GM18858 (cell line): ENCODE data around the gene ZSCAN10.
A peak's percentile ranks its signal among the peaks of the same experiment; 100 is the strongest.

Source experiments
- ATAC-seq: cut with Tn5 transposase; IDR thresholded peaks from one replicate; pipeline ENCODE4 v1.9.1; 2021; ENCODE audit not compliant: unreplicated experiment

The ZSCAN10 gene

GRCh38 chr16:3112058-3112880 is 13.2 kb upstream of the ZSCAN10 start, which contains the start of gene ZNF205:
Gene ZNF205, plus strand, starts transcription at chr16:3112586. Its CDS starts 845 bp downstream, at chr16:3113431.
- ATAC-seq: no peak

- peak; percentile 55 for ATAC-seq
Measured at GRCh38 chr16:3106205-3106928, 7.3 kb upstream of the ZSCAN10 start.

- ATAC-seq: no peak
Measured at GRCh38 chr16:3101841-3102470, 2.9 kb upstream of the ZSCAN10 start.

- ATAC-seq: no peak
Measured at GRCh38 chr16:3101018-3101840, 2.1 kb upstream of the ZSCAN10 start.

- no peak for ATAC-seq
Measured at GRCh38 chr16:3099732-3100499, 822 bp upstream of the ZSCAN10 start.

GRCh38 chr16:3099395-3099731 is 269 bp upstream of the ZSCAN10 start:
- no peak for ATAC-seq

- ATAC-seq: no peak
Measured at GRCh38 chr16:3097266-3097665, 1.8 kb downstream of the ZSCAN10 start.

GRCh38 chr16:3096362-3096761 is 2.7 kb downstream of the ZSCAN10 start:
- no peak for ATAC-seq

GRCh38 chr16:3095869-3096268 is 3.2 kb downstream of the ZSCAN10 start:
- ATAC-seq: peak; percentile 45

GRCh38 chr16:3094289-3095027 is 4.6 kb downstream of the ZSCAN10 start:
- no peak for ATAC-seq

- ATAC-seq: no peak
Measured at GRCh38 chr16:3092501-3092941, 6.6 kb downstream of the ZSCAN10 start.

GRCh38 chr16:3091551-3091950 is 7.5 kb downstream of the ZSCAN10 start:
- ATAC-seq: no peak

GRCh38 chr16:3089717-3090592 is 9.1 kb downstream of the ZSCAN10 start:
- no peak for ATAC-seq

- ATAC-seq: no peak
Measured at GRCh38 chr16:3088925-3089716, 10.0 kb downstream of the ZSCAN10 start.

GRCh38 chr16:3088450-3088849 is 10.6 kb downstream of the ZSCAN10 start:
- ATAC-seq: no peak

- ATAC-seq: no peak
Measured at GRCh38 chr16:3087243-3088235, 11.6 kb downstream of the ZSCAN10 start.
